ENCODE results near the gene DCAF12. TPM values are rescaled to one million over a fixed set of nuclear protein-coding genes. Genes with fewer than 3 reads are reported as not detected.

The DCAF12 gene
- total RNA-seq, 4 donors from 2014 or later: 17.0 to 24.8 (median 21.5) TPM

GRCh38 chr9:34133436-34133949 lies 7.0 kb upstream of the DCAF12 start:
- no peaks in the 10 kb centered on the region for H3K4me1 ChIP-seq
- DNase-seq: no peak
- TF ChIP-seq POLR2A (IDR thresholded peaks at IDR 0.05): no peak
- no peaks in the 10 kb centered on the region for H3K27me3 ChIP-seq
- H3K9me3 ChIP-seq: no peaks in the 10 kb centered on the region
- no peak overlapping the region for H3K4me3 ChIP-seq
- no peak overlapping the region for H3K27ac ChIP-seq
- no peaks in the 10 kb centered on the region for H3K36me3 ChIP-seq

DNA sequence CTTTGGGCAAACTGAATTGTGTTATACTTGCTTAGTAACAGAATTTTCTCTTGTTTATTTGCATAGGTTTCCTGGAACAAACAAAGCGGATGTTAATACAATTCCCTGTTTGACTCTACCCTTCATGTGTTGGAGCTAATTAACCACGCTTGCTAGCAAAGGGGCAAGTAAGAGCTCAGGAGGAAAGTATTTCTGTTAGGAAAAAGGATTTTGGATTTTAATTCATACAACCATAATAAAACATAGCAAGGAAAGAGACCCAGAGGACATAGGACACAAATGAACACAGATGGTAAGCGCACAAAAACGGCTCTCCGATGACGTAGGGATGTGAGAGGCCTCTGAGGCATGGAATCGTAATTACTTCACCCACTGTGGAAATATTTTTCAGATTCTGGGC lies 5.1 kb upstream of the DCAF12 start:
- no peaks in the 10 kb centered on the region for H3K27me3 ChIP-seq
- no peak for DNase-seq
- no peak overlapping the region for H3K27ac ChIP-seq

DNA sequence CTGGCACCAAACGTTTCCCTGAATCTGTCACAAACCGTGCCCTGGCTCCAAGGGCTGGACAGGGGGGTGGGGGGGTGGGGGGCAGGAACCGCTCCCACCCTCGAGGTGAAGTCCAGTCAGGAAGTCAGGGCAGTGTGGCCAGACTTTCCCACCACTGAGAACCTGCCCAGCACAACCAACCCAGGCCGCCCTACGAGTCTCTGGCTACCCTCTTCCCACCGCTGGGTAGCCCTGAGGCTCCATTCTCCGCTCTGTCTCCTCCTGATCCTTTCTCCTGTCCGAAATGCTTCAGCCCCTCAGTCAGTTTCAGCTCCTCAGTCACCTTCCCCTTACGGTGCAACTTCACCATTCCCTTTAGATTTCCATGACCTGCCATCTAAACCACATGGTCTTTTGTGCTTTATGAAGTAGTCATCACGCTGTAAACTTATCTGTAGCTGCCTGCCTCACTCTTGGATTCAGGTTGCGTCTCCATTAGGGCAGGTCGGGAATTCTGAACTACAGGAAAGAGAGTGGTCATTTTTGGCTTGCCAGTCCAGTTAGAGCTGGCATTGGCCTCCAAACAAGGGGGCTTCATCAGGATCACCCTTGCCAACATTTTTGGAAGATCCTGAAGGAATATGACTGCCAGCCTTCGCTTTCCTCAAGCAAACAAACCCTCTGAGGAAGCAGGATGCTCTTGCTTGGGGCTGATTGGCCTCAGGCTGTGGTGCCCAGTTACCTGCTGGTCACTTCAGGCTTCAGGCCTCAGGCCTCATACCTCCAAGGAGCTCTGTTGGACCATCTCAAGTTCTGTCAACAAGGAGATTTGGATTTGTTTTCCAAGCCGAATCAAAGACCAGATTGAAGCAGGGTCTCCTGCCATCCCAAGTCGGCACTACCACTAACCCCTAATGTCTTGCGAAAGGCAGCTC lies 794 bp upstream of the DCAF12 start:
- H3K27ac ChIP-seq: peak overlapping the region; percentile 70 to 93 (median 82)
- no peak for DNase-seq
- peaks cover 0 to 10% (median 0%) of the 10 kb centered on the region in 3 donors for H3K36me3 ChIP-seq
- H3K4me3 ChIP-seq: peak overlapping the region; percentile 51 to 93 (median 63)
- peaks cover 3 to 36% (median 21%) of the 10 kb centered on the region in 4 donors for H3K4me1 ChIP-seq
- no peaks in the 10 kb centered on the region for H3K27me3 ChIP-seq
- no peak for TF ChIP-seq CTCF (IDR thresholded peaks at IDR 0.05)
- TF ChIP-seq POLR2A (IDR thresholded peaks at IDR 0.05): no peak
- H3K9me3 ChIP-seq: no peaks in the 10 kb centered on the region

More for the DNA sequence above, 5.1 kb upstream of the DCAF12 start:
- Histone ChIP-seq H3K4me1 (peaks cover 0 to 6% (median 2%) of the 10 kb centered on the region in 4 donors), H3K9me3 (no peaks in the 10 kb centered on the region), H3K36me3 (no peaks in the 10 kb centered on the region), H3K4me3 (no peak overlapping the region)
- TF ChIP-seq POLR2A (IDR thresholded peaks at IDR 0.05) (no peak), CTCF (IDR thresholded peaks at IDR 0.05) (no peak)

DNA sequence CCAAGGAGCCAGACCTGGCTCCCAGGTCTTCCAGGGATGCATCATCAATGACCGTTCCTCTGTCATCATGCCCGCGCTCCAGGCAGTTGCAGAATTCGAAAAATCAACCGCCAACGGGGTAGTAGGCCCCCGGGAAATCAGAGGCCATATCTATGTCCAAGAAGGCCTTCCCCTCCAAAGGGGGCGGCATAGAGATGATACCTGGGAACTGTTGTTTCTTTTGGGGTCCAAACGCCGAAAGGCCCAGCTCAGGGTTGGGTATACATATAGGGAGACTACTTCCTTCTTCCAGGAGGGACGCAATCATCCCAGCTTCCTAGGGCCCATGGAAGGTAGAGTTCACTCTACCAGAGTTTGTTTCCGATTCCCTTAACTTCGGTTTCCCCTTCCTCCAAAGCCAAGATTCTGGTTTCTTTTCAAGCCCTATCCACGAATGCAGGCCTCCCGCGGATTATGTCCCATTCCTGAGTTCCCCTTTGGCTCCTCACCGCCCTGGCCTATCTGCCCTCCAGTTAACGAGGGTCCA lies 754 bp downstream of the DCAF12 start:
- no peak for DNase-seq
- Histone ChIP-seq H3K4me1 (peaks cover 3 to 36% (median 21%) of the 10 kb centered on the region in 4 donors), H3K36me3 (peaks cover 0 to 10% (median 0%) of the 10 kb centered on the region in 3 donors), H3K27ac (peak overlapping the region; percentile 70 to 93 (median 82)), H3K27me3 (no peaks in the 10 kb centered on the region), H3K4me3 (peak overlapping the region; percentile 51 to 93 (median 63)), H3K9me3 (no peaks in the 10 kb centered on the region)
- no peak for TF ChIP-seq POLR2A (IDR thresholded peaks at IDR 0.05)
- TF ChIP-seq CTCF (IDR thresholded peaks at IDR 0.05): no peak

GRCh38 chr9:34124926-34125325 lies 1.6 kb downstream of the DCAF12 start:
- peak overlapping the region in 2 of 4 donors; percentile 70 to 93 for H3K27ac ChIP-seq
- H3K4me1 ChIP-seq: peaks cover 3 to 36% (median 21%) of the 10 kb centered on the region in 4 donors
- H3K36me3 ChIP-seq: peaks cover 0 to 14% (median 0%) of the 10 kb centered on the region in 3 donors
- H3K4me3 ChIP-seq: peak overlapping the region in 2 of 4 donors; percentile 73 to 93
- H3K9me3 ChIP-seq: no peaks in the 10 kb centered on the region
- no peak for DNase-seq
- no peaks in the 10 kb centered on the region for H3K27me3 ChIP-seq
- TF ChIP-seq CTCF (IDR thresholded peaks at IDR 0.05): no peak
- no peak for TF ChIP-seq POLR2A (IDR thresholded peaks at IDR 0.05)

- no peak for TF ChIP-seq CTCF (IDR thresholded peaks at IDR 0.05)
- Histone ChIP-seq H3K36me3 (peaks cover 0 to 14% (median 0%) of the 10 kb centered on the region in 3 donors), H3K9me3 (no peaks in the 10 kb centered on the region), H3K4me1 (peaks cover 3 to 36% (median 21%) of the 10 kb centered on the region in 4 donors), H3K27me3 (no peaks in the 10 kb centered on the region), H3K27ac (no peak overlapping the region), H3K4me3 (peak overlapping the region in 1 of 4 donors; percentile 0)
- DNase-seq: no peak
Observed at GRCh38 chr9:34124099-34124498, 2.4 kb downstream of the DCAF12 start.

All from Peyer's patch (tissue), 4 donors.